Stimulated activated CD4-positive, alpha-beta T cell treated with anti-CD3 and anti-CD28 coated beads, Interleukin-12 subunit alpha, Interleukin-12 subunit beta, amount 100 ng/mL, for 24 hours (primary cell): ENCODE data around the gene KCTD7.
"Not testable (repeated sequence)": the region's sequence is repeated elsewhere in the genome, so short reads cannot be mapped to it uniquely, and the experiment has no call there.

Source experiments
- DNase-seq, 2 experiments: peaks; one replicate each; pipeline ENCODE4 v3.0.0-alpha.2; 2020; ENCODE audit warnings: low read depth in 2 of 2

KCTD7 gene

DNA sequence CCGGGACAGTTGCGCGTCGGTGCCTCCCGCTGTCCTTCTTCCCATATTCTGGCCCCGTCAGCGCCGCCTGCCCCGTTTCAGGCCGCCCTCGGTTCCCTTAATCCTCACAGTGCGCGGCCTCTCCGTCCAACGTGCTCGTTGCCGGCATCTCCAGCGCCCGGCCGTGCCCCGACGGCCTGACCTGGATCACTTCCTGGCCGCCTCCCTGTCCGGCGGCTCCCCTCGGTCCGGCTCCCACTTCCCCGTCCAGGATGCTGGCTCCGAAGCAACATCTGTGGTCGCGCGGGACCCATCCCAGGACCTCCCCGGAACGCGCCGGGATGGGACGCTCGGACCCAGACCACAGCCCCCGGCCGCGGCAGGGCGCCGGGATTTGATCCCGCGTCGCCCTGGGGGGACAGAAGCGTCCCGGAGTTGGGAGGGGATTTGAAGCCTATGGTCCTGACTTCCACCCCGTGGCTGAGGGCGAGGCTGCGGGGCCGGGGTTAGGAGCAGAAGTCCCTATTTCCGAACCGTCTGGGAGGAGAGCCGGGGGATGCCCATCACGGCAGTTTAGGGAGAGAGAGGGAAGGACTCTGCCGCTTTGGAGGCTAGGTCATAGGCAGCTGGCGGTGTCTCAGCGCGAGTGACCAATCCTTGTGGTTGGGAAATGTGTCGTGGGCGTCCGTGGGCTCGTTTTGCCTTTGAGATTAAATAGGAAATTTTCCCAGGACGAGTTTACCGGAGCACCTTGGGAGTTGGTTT, 53.8 kb downstream of the KCTD7 start:
- DNase-seq: peak in 1 of 2 experiments; percentile 9

- not testable (repeated sequence) for DNase-seq
Measured at GRCh38 chr7:66683094-66683769, 54.6 kb downstream of the KCTD7 start.

DNA sequence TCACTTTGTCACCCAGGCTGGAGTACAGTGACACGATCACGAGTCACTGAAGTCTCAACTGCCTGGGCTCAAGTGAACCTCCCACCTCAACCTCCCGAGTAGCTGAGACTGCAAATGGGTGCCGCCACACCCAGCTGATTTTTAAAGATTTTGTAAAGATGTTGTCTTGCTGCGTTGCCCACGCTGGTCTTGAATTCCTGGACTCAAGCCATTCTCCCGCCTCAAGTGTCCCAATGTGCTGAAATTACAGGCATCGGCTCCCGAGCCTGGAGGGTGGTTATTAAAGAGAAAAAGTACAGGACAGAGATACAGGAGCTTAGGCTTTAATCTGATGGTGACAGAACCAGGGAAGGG, 55.1 kb downstream of the KCTD7 start:
- no peak for DNase-seq

DNA sequence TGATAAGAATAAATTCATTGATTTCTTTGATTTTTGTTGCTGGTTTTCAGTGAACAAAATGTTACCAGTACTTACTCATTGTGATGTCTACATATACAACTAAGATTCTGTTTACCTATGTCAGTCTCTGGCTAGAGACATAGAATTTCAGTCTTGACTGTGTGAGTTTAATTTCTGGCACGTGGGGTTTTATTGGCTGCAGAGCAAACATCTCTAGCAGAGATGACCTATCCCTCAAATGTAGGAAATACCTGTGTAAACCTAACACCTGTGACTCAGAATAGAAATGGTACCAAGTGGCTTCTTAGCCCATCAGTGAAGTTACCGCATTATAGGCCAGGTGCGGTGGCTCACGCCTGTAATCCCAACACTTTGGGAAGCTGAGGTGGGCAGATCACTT, 57.0 kb downstream of the KCTD7 start:
- DNase-seq: not testable (repeated sequence)

GRCh38 chr7:66687186-66687585, 58.5 kb downstream of the KCTD7 start:
- DNase-seq: no peak

GRCh38 chr7:66687672-66688071, 59.0 kb downstream of the KCTD7 start:
- not testable (repeated sequence) for DNase-seq

DNA sequence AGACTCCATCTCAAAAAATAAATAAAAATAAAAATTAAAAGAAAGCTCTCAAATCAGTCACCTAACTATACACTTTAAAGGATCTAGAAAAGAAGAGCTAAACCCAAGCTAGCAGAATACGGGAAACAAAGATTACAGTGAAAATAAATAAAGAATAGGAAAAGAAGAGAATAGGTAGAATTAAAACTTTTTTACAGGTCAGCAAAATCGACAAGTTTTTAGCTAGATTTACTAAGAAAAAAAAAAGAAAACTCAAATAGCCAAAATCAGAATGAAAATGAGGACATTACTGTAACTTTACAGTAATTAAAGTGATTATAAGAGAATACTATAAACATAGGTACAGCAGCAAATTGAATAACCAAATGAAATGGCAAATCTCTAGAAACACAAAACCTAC, 60.4 kb downstream of the KCTD7 start:
- no peak for DNase-seq

GRCh38 chr7:66693331-66693730, 64.7 kb downstream of the KCTD7 start:
- DNase-seq: no peak
